Heart left ventricle (tissue), 13 donors: Measurements from ENCODE around the gene CSNK1A1.

ENCODE experiments used
- POLR2A ChIP-seq, 2 donors: fragments of 450-650 bp; IDR thresholded peaks; one replicate each; pipeline ENCODE4 v1.6.1; 2017; ENCODE audit warnings: antibody characterized with exemption in 2 of 2, mild to moderate bottlenecking in 2 of 2, moderate library complexity in 2 of 2
- TF ChIP-seq, protein P1 (sequence below), 12 donors: fragments of 200-600 bp; sonication (generic) in 4 of 12; IDR thresholded peaks; one replicate each; pipeline versions ENCODE4 v1.5.0 to v1.8.0; 2018 to 2022; ENCODE audit warnings: antibody characterized with exemption in 12 of 12, mild to moderate bottlenecking in 5 of 12
- donor health status: ischemic (EF 13 %, LVEDD 7.1; RV severe dilation, severe dysfunction).
- donor health status: DM: no; HTN: yes; CAD: no.
- donor health status: DM: no; HTN: no; CAD: no.
- donor health status: ischemic (EF 25% LVEDD 6.9; RV normal size, moderate dysfunction).
- donor health status: ischemic (EF 25% LVEDD 5.7; RV mildly dilated, moderate dysfunction).
- donor health status: ischemic (EF 35%, LVEDD 5.7; RV mildly dilated, moderate dysfunction).
- donor health status: nonischemic (EF 11% LVEDD 7.7; RV severe dilation, severe dysfunction).
- donor health status: DM: yes; HTN: yes; CAD: no.
- donor health status: PGD.
- donor health status: ischemic (EF 29% LVEDD 5.4; RV normal size, mild dysfunction).
- donor health status: nonischemic (EF 23%, LVEDD 6.1; RV moderate dilation, normal function).

DNA sequence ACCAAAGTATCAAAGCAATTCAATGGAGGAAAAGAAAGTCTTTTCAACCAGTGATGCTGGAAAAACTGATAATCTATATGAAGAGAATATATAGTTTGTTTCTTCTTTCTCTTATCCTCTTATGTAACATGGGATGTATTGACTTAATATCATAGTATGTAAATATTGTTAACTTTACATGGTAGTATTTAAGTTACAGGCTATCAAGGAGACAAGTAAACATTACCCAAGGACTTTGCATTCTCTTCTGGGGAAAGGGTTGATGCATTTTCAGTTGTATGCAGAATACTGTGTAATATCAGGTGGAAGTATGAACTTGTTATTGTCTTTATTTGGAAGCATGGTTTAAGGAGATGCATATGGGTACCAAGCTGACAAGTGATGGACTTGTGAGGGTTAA is 20.9 kb upstream of the CSNK1A1 start:
- no peak for TF ChIP-seq POLR2A (IDR thresholded peaks at IDR 0.05)
- TF ChIP-seq, protein P1, sequence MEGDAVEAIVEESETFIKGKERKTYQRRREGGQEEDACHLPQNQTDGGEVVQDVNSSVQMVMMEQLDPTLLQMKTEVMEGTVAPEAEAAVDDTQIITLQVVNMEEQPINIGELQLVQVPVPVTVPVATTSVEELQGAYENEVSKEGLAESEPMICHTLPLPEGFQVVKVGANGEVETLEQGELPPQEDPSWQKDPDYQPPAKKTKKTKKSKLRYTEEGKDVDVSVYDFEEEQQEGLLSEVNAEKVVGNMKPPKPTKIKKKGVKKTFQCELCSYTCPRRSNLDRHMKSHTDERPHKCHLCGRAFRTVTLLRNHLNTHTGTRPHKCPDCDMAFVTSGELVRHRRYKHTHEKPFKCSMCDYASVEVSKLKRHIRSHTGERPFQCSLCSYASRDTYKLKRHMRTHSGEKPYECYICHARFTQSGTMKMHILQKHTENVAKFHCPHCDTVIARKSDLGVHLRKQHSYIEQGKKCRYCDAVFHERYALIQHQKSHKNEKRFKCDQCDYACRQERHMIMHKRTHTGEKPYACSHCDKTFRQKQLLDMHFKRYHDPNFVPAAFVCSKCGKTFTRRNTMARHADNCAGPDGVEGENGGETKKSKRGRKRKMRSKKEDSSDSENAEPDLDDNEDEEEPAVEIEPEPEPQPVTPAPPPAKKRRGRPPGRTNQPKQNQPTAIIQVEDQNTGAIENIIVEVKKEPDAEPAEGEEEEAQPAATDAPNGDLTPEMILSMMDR (IDR thresholded peaks at IDR 0.05), result no peak
